SKM-1 treated with dmso at 0.1 percent for 144 hours (cell line): ENCODE results near the gene USP6NL.

Source experiments
- DNase-seq: peaks from one replicate; lab custom pipeline; 2025; ENCODE audit not compliant: unreplicated experiment; lab: John Stamatoyannopoulos, UW

The USP6NL gene

GRCh38 chr10:11429439-11430052, 181.9 kb downstream of the USP6NL start:
- no peak for DNase-seq

GRCh38 chr10:11425676-11426075, 185.8 kb downstream of the USP6NL start:
- no peak for DNase-seq

GRCh38 chr10:11425296-11425610, 186.2 kb downstream of the USP6NL start:
- DNase-seq = no peak

GRCh38 chr10:11424456-11425295, 186.8 kb downstream of the USP6NL start:
- DNase-seq = no peak

DNA sequence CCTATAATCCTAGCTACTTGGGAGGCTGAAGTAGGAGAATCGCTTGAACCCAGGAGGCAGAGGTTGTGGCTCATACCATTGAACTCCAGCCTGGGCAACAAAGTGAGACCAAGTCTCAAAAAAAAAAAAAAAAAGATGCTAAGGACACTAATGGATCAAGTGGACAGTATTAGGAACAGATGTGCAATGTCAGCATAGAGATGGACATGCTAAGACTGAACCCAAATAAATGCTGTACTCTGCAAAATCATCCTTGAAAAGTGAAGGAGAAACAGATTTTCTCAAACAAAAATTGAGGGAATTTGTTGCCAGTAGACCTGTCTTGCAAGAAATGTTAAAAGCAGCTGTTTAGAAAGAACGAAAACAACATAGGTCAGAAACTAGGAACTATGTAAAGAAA, 194.5 kb downstream of the USP6NL start:
- DNase-seq = no peak

DNA sequence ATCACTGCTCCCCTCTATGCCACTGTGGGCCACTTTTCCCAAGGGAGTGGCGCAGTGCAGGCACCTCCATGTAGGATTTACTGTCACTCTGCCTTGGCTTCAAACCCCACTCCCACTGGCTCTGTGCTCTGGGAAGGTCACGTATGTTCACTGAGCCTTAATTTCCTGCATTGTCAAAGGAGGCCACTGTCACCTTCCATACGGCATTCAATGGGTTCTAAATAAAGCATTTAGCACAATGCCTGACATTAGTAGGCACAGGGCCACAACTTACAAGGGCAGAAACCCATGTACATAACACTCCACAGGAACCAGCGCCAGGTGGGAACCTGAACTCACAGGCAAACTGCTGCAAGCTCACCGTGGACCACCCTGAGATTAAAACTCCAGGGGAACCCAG, 196.4 kb downstream of the USP6NL start:
- DNase-seq = no peak

- no peak for DNase-seq
Observed at GRCh38 chr10:11414314-11415038, 197.0 kb downstream of the USP6NL start.

GRCh38 chr10:11411926-11412545, 199.4 kb downstream of the USP6NL start:
- DNase-seq = no peak

DNA sequence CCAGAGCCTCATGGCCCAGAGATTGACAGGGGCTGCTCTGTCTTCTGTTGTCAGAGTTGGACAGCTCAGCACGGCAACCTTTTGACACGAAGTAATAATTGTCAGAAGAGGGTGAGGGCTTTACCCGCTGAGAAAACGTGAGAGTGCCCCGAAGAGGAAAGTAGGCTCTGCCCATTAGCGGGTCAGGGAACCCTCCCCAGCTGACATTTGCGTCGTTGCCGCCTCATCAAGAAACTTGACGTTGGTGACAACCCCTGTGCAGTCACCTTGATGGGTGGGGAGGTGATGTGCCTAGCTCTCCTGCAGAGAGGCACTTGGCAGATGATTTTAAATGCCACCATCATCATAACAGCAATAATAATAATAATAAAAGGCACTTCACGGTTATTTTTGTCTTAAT, 202.1 kb downstream of the USP6NL start:
- DNase-seq = no peak

DNA sequence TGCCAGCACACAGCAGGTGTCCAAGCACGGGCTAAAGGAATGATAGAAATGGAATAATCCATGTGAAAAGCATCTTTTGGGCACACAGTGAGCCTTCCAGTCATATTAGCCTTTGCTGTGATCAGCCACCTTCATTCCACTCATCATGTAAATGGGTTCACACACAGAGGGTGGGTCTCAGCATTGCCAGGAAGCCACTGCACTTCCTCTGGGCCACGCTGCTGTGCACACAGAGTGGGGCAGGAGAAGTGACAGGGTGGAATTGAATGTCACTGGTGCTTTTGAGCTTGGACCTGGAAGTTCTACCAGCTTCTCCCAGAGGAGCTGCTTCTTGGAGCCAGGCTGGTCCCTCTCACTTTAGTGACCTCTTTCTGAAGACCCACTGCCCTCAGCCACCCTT, 203.5 kb downstream of the USP6NL start:
- no peak for DNase-seq

GRCh38 chr10:11406746-11407145, 204.7 kb downstream of the USP6NL start:
- DNase-seq = no peak

GRCh38 chr10:11404901-11405300, 206.5 kb downstream of the USP6NL start:
- DNase-seq = no peak
